GM19193 (cell line): ENCODE measurements around the gene LRRC53.

ENCODE experiments used
- POLR2A ChIP-seq: IDR thresholded peaks from 4 replicates; pipeline ENCODE4 v1.6.1; 2011; ENCODE audit not compliant: insufficient read depth, insufficient read length; ENCODE audit errors: extremely low read depth

LRRC53 gene

GRCh38 chr1:74429580-74429979, 82.8 kb downstream of the LRRC53 start:
- no peak for TF ChIP-seq POLR2A

GRCh38 chr1:74427681-74428080, 84.7 kb downstream of the LRRC53 start:
- no peak for TF ChIP-seq POLR2A

GRCh38 chr1:74426208-74426937, 86.0 kb downstream of the LRRC53 start:
- no peak for TF ChIP-seq POLR2A

GRCh38 chr1:74425676-74426075, 86.7 kb downstream of the LRRC53 start:
- no peak for TF ChIP-seq POLR2A

GRCh38 chr1:74423471-74423870, 88.9 kb downstream of the LRRC53 start:
- TF ChIP-seq POLR2A, result no peak

GRCh38 chr1:74422421-74423292, 89.8 kb downstream of the LRRC53 start:
- no peak for TF ChIP-seq POLR2A

GRCh38 chr1:74420467-74420866, 91.9 kb downstream of the LRRC53 start:
- TF ChIP-seq POLR2A, result no peak
